HepG2 (cell line): ENCODE measurements around the gene GADD45G. TPM values are rescaled to one million over a fixed set of nuclear protein-coding genes. Genes with fewer than 3 reads are reported as not detected.

Source experiments
- ATF4 ChIP-seq, 2 experiments: fragments of 450-650 bp in 1 of 2; sonication (generic) in 1 of 2; formaldehyde crosslinking; IDR thresholded peaks; 2 replicates each; pipeline versions ENCODE4 v1.5.0 to v1.8.0; 2020 to 2022; ENCODE audit warnings: mild to moderate bottlenecking in 1 of 2, missing genetic modification reagents in 1 of 2
- ATF7 ChIP-seq, 2 experiments: fragments of 450-650 bp in 1 of 2; sonication (generic) in 1 of 2; formaldehyde crosslinking in 1 of 2; IDR thresholded peaks; 2 replicates each; pipeline versions ENCODE4 v1.4.0 to v1.6.1; 2016 to 2020; ENCODE audit warnings: antibody characterized with exemption in 1 of 2, mild to moderate bottlenecking in 1 of 2, missing genetic modification reagents in 1 of 2
- CBX2 ChIP-seq, 2 experiments: fragments of 200-600 bp in 1 of 2; sonication (generic); formaldehyde crosslinking in 1 of 2; IDR thresholded peaks; 2 replicates each; pipeline versions ENCODE4 v1.7.0 to v1.8.1; 2018 to 2022; ENCODE audit warnings: low read depth in 2 of 2, low read length in 1 of 2, mild to moderate bottlenecking in 1 of 2, missing genetic modification reagents in 1 of 2
- ELF3 ChIP-seq: IDR thresholded peaks from 2 replicates; pipeline ENCODE4 v1.6.1; 2016; ENCODE audit warnings: missing genetic modification reagents, missing compliant biosample characterization
- FOXK2 ChIP-seq: fragments of 450-650 bp; IDR thresholded peaks from 2 replicates; pipeline ENCODE4 v1.6.1; 2016
- GZF1 ChIP-seq: sonication (generic); formaldehyde crosslinking; IDR thresholded peaks from 2 replicates; pipeline ENCODE4 v1.5.1; 2020; ENCODE audit warnings: mild to moderate bottlenecking, missing genetic modification reagents
- KAT7 ChIP-seq: IDR thresholded peaks from 2 replicates; pipeline ENCODE4 v1.6.1; 2018; ENCODE audit warnings: borderline replicate concordance, missing compliant biosample characterization
- MTERF4 ChIP-seq: sonication (generic); formaldehyde crosslinking; IDR thresholded peaks from 2 replicates; pipeline ENCODE4 v1.8.0; 2023; ENCODE audit warnings: mild to moderate bottlenecking, missing genetic modification reagents
- POLR2G ChIP-seq: fragments of 200-400 bp; formaldehyde crosslinking; IDR thresholded peaks from 2 replicates; pipeline ENCODE4 v1.6.1; 2018; ENCODE audit warnings: mild to moderate bottlenecking, low read depth, low read length, moderate library complexity
- RNF219 ChIP-seq: sonication (generic); formaldehyde crosslinking; IDR thresholded peaks from 2 replicates; pipeline ENCODE4 v1.5.0; 2020; ENCODE audit warnings: mild to moderate bottlenecking, missing genetic modification reagents
- SALL1 ChIP-seq: sonication (generic); formaldehyde crosslinking; IDR thresholded peaks from 2 replicates; pipeline ENCODE4 v1.8.0; 2022; ENCODE audit warnings: mild to moderate bottlenecking, missing genetic modification reagents
- TCF7 ChIP-seq: sonication (generic); IDR thresholded peaks from 2 replicates; pipeline ENCODE4 v1.6.1; 2016; ENCODE audit warnings: antibody characterized with exemption, low read depth
- ZGPAT ChIP-seq: IDR thresholded peaks from 2 replicates; pipeline ENCODE4 v1.6.1; 2016; ENCODE audit warnings: mild to moderate bottlenecking
- ZNF142 ChIP-seq: sonication (generic); formaldehyde crosslinking; IDR thresholded peaks from 2 replicates; pipeline ENCODE4 v1.4.0; 2020; ENCODE audit warnings: missing genetic modification reagents
- ZNF17 ChIP-seq: sonication (generic); formaldehyde crosslinking; IDR thresholded peaks from 2 replicates; pipeline ENCODE4 v1.5.0; 2020; ENCODE audit warnings: mild to moderate bottlenecking, missing genetic modification reagents
- ZNF260 ChIP-seq: sonication (generic); formaldehyde crosslinking; IDR thresholded peaks from 2 replicates; pipeline ENCODE4 v1.4.0; 2020; ENCODE audit warnings: missing genetic modification reagents, low read depth, mild to moderate bottlenecking, borderline replicate concordance
- ZNF780A ChIP-seq: sonication (generic); formaldehyde crosslinking; IDR thresholded peaks from 2 replicates; pipeline ENCODE4 v1.8.0; 2022; ENCODE audit warnings: mild to moderate bottlenecking, missing genetic modification reagents, moderate library complexity
- polyA plus RNA-seq, 8 experiments: library from polyadenylated mRNA; depleted of rRNA in 3 of 8; stranded (reverse) in 7 of 8; unstranded in 1 of 8; fragments of >200 nt; fragmentation: Illumina TruSeq in 4 of 8; extraction: Trizol in 4 of 8; gene quantifications; 2 replicates each; pipeline versions ENCODE4 v1.2.1 to v1.2.3, GENCODE V29; 2011 to 2016; ENCODE audit warnings: low read depth in 4 of 8, missing spikeins in 1 of 8, mixed read lengths in 1 of 8; ENCODE audit not compliant: insufficient read depth in 1 of 8
- total RNA-seq, 5 experiments: library from RNA; depleted of rRNA; stranded (reverse); fragments of >200 nt; fragmentation: Illumina TruSeq; extraction: Trizol; gene quantifications; 2 replicates each; pipeline ENCODE4 v1.2.3, GENCODE V29; 2016; ENCODE audit warnings: low read depth in 1 of 5

GADD45G gene
- total and polyA plus RNA-seq, 2 of the 13 experiments (the other 11 are each of a cell fraction or from before 2014, with no cell fraction given), result not detected

GRCh38 chr9:89648247-89649000, 43.6 kb downstream of the GADD45G start (continued):
- 0 out of 2 replicates have a peak, but pooled peaks have one; percentile 15 for TF ChIP-seq ZNF142
- peak in 1 of 2 experiments; percentile 93; a peak in 2 of 4 replicates for TF ChIP-seq ATF4 (CRISPR knock-in tag; IDR thresholded peaks at IDR 0.05)
- peak; percentile 66; the same call in 1 of the 2 replicates for TF ChIP-seq ELF3 (CRISPR knock-in tag)
- peak; percentile 77 for TF ChIP-seq SALL1 (CRISPR knock-in tag)
- TF ChIP-seq ZGPAT (CRISPR knock-in tag), result peak; percentile 70; the same call in 1 of the 2 replicates
- TF ChIP-seq TCF7, result peak; percentile 97
- peak; percentile 81 for TF ChIP-seq FOXK2
- TF ChIP-seq KAT7 (CRISPR knock-in tag), result no peak
- TF ChIP-seq ZNF780A (CRISPR knock-in tag), result no peak
- no peak for TF ChIP-seq RNF219 (CRISPR knock-in tag)
- no peak for TF ChIP-seq GZF1 (CRISPR knock-in tag)
- TF ChIP-seq CBX2 (IDR thresholded peaks at IDR 0.05; ENCODE audit: low read depth, low read length), result no peak
- no peak for TF ChIP-seq CBX2 (CRISPR knock-in tag; IDR thresholded peaks at IDR 0.05; ENCODE audit: low read depth)
- no peak for TF ChIP-seq POLR2G
- TF ChIP-seq ZNF260 (CRISPR knock-in tag), result no peak
- TF ChIP-seq MTERF4 (CRISPR knock-in tag), result no peak
- no peak for TF ChIP-seq ZNF17 (CRISPR knock-in tag)
- TF ChIP-seq ATF7 (IDR thresholded peaks at IDR 0.05), result no peak
- no peak for TF ChIP-seq ATF7 (CRISPR knock-in tag; IDR thresholded peaks at IDR 0.05)
